Islet of Langerhans (tissue), 1 donor: ENCODE measurements around the gene WDR91.
"Not testable (repeated sequence)": the region's sequence is repeated elsewhere in the genome, so short reads cannot be mapped to it uniquely, and the experiment has no call there.

ENCODE experiments used
- FAIRE-seq: peaks from one replicate; lab custom pipeline; 2011; peaks lifted over from hg19 to GRCh38; lab: Jason Lieb, UNC

Gene WDR91

GRCh38 chr7:135211179-135211945, at the start of gene WDR91:
TSS of gene WDR91 (minus strand) at chr7:135211526. CDS start at chr7:135211502, 24 bp downstream.
- FAIRE-seq = no peak

- no peak for FAIRE-seq
These were observed 49.1 kb upstream of the WDR91 start for GRCh38 chr7:135260470-135260869.

- no peak for FAIRE-seq
These were observed 48.4 kb upstream of the WDR91 start for GRCh38 chr7:135259702-135260101.

- no peak for FAIRE-seq
These were observed 47.3 kb upstream of the WDR91 start for GRCh38 chr7:135258585-135258984.

DNA sequence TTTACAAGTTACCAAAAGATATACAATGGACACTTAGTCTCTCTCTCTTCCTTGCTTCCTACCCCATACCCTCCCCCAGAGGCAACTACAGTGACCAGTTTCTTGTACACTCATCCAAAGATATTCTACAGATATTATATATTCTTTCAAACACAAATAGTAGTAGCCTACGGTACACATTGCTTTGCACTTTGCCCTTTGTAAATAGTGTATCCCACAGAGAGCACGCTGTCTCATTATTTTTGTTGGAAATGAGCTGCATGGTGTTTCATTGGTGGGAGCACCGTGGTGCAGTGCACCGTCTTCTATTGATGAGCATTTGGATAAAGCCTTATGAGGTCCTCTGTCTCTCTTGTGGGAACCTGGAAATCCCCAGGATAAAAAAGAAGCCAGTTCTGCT, 46.5 kb upstream of the WDR91 start:
- no peak for FAIRE-seq

DNA sequence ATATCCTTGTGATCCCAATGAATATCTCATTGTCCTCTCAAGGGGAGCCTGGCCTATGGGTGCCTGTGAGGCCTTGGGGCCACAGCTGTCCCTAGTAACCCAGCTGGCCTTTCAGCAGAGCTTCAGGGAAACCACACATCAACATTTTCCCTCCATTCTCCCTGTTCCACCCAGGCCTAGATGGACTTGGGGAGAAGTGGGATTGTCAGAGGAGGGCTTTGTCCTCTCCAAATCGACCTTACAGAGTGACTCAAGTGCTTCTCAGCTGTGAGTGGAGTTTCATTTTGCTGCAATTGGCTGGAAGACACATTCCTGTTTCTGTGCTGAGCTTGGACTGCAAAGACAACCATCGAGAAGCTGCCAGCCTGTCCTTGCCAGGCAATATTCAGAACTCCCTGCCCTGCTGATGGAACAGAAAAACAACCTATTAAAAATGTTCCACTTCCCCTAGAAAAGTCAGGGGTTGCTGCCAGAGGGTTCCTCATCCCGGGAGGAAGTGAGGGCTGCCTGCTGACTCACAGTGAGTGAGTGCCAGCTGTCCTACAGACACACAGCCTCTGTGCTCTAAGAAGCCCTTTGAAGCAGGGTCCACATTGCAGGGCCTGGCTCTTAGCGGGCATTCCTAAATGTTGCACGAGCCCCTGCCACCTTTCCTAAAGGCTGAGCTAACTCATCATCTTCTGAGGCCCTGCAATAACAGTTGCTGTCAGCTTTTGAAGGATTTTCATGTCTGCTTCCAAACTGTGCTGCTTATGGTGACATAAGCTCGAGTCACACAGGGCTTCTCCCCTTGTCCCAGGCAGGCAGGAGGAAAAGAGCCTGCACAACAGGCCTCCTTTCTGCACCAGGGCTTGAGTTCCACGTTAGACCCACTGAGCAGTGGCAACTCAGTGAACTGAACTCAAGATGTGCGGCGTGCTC, 42.8 kb upstream of the WDR91 start:
- FAIRE-seq = no peak

- FAIRE-seq = no peak
These were observed 40.4 kb upstream of the WDR91 start for GRCh38 chr7:135251496-135252391.

DNA sequence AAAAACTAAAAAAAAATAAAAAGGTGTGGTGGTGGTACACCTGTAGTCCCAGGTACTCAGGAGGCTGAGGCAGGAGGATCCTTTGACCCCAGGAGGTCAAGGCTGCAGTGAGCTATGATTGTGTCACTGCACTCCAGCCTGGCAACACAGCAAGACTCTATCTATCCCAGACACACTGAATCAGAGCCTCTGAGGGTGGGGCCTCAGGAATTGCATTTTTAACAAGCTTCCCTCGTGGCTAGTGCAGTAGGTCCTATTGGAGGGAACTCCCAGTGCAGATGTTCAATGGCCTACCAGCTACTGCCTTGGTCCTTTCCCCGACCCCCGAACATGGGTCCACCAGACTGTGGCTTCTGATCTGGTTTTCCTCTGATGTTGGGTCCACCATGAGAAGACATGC, 37.2 kb upstream of the WDR91 start:
- FAIRE-seq = no peak

DNA sequence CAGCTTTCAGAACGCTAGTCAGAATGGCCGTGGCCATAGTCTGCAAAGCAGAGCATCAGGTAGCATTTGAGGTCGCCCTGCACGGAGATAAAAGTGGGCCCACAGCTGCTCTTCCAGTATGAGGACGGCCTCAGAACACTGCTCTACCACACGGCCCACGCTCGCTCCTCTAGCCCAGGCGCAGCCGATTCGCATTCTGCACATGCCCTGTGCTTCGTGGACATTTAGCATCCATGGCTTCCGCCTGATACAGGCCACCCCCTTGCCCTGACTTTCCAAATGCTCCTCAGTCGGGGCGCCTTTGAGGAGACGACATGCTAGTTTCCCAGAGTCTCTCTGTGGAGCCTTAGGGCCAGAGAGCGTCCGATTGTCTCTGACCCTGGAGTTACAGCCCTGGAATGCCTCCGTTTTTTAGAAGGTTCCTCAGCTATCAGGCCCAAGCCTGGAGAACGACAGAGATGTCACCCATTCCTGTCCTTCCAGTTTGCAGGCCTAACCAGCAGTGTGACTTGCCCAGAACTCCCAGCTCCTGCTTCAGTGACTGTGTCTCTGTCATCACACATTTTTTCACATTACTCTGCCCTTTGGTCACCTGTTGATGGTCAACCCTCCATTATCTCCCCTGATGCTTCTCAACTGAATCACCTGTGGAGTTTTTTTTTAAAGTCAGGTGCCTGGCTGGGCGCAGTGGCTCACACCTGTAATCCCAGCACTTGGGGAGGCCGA, 36.6 kb upstream of the WDR91 start:
- FAIRE-seq = no peak

DNA sequence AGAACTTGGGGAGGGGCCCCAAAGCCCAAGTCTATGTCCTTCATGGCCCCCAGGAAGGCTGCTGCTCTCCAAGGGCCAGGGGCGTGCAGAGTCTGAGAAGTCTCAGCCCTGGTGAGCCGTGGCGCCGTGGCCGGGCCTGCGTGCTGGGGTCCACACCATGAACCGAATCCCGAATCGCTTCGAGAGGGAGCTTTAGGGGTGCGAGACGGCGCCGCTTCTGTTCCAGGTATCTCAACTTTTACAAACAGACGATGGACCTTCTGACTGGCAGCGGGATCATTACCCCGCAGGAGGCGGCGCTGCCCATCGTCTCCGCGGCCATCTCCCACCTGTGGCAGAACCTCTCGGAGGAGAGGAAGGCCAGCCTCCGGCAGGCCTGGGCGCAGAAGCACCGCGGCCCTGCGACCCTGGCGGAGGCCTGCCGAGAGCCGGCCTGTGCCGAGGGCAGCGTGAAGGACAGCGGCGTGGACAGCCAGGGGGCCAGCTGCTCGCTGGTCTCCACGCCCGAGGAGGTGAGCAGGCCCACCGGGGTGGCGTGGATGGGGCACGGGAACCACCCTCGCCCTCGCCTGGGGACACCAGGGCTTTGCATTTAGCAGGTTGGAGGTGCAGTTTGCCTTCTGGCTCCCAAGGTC, 35.0 kb upstream of the WDR91 start:
- FAIRE-seq = no peak

GRCh38 chr7:135245226-135246190, 34.2 kb upstream of the WDR91 start:
- no peak for FAIRE-seq

- FAIRE-seq = no peak
These were observed 30.9 kb upstream of the WDR91 start for GRCh38 chr7:135242096-135242684.

DNA sequence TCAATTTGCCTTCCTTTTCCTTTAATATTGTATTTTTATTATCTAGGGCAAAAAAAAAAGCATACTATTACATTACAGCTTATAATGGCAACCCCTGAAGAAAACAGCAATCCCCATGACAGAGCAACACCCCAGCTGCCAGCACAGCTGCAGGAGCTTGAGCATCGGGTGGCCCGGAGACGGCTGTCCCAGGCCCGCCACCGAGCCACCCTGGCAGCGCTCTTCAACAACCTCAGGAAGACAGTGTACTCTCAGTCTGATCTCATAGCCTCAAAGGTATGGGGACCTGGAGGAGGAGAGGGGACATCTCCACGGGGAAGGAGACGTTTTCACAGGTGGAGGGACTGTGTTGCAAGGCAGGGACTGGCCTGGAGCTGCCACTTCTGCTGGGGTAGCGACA, 29.1 kb upstream of the WDR91 start:
- FAIRE-seq = no peak

DNA sequence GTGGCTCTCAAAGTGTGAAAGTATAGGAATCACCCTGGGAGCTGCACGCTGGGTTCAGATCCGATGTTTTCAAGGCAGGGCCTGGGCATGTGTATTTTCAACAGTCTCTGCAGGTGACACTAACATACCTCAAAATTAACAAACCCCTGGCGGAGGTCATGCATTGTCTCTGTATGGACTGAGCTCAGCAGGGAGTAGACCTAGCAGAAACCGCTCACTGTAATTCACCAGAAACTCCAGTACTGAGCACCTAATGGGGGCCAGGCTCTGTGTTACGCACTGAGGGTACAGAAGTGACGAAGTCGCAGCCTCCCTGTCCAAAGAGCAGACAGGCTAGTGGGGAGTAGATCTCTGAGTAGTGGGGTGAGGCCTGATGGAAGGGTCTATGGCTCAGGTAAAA, 27.9 kb upstream of the WDR91 start:
- FAIRE-seq = no peak

DNA sequence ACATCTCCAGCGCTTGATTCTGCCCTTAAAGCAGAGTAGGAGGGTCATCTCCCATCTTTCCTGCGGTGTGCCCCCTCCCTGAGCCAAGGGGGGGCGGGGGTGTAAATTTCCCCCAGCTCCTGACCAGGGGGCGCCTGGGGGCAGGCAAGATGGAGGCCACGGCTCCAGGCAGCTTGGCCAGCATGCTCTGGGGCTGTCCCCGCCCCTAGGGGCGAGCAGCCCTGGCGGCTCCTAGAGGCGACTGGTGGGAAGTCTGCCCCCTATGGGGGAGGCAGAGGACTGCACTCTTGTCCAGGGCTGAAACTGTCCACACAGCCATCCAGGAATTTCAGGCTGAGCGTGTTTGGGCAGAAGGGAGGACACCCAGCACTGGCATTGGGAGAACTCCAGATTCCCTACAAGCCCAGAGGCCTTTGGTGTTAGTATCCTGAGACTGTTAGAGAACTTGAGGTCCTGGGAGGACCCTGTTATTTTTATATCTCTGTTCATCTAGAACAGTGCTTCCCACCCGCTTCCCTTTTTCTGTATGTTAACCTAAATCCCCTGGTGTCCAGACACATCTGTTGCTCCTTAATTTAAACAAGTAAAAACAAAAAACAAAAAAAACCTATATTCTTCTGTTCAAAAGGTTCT, 26.9 kb upstream of the WDR91 start:
- no peak for FAIRE-seq

DNA sequence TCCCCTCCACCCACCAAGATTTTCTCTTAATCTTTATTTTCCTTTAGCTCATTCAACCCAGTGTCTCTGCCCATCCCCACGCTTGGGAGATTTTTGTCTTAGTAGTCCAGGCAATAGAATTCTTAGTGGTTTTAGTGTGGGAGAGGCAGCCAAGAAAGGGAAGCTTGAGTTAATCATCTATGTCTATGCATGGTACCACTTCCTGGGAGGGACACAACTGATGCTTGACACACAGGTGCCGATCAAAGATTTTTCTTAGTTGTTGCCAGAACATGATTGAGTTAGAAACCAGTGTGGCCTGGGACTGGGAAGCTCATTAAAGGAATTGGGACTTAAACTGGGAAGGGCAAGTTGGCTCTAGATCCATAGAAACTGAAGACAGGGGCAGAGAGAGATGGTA, 25.4 kb upstream of the WDR91 start:
- FAIRE-seq = no peak

DNA sequence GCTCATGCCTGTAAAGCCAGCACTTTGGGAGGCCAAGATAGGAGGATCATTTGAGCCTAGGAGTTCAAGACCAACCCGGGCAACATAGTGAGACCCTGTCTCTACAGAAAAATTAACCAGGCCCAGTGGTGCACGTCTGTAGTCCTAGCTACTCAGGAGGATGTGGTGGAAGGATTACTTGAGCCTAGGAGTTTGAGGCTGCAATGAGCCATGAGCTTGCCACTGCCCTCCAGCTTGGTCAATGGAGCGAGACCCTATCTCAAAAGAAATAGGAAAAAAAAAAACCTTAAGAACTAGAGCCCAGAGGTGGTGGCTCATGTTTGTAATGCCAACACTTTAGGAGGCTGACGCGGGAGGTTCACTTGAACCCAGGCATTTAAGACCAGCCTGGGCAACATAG, 24.5 kb upstream of the WDR91 start:
- no peak for FAIRE-seq

DNA sequence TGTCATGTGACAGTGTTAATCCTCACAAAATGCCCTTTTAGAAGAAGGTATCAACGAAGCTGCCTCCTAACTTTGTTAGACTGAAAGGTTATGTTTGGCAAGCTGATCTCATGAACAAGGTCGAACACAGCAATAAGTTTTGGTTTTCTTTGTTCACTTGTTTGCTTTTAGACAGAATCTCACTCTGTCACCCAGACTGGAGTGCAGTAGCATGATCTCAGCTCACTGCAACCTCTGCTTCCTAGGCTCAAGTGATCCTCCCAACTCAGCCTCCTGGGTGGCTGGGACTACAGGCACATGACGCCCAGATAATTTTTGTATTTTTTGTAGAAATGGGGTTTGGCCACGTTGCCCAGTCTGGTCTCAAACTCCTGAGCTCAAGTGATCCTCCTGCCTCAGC, 23.4 kb upstream of the WDR91 start:
- no peak for FAIRE-seq

DNA sequence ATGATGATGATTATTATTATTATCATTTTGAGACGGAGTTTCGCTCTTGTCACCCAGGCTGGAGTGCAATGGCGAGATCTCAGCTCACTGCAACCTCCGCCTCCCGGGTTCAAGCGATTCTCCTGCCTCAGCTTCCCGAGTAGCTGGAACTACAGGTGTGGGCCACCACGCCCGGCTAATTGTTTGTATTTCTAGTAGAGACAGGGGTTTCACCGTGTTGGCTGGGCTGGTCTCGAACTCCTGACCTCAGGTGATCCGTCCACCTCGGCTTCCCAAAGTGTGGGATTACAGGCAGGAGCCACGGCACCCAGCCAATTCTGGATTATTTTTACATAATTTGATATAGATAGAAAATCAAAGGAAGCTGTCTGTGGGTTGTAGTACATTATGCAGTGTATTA, 22.8 kb upstream of the WDR91 start:
- FAIRE-seq = not testable (repeated sequence)
